OCI-LY7 (cell line): ENCODE data around the gene MRPS27. TPM values are rescaled to one million over a fixed set of nuclear protein-coding genes. Genes with fewer than 3 reads are reported as not detected.
A peak's percentile ranks its signal among the peaks of the same experiment; 100 is the strongest.

ENCODE experiments used
- BruUV-seq: library from RNA; stranded (reverse); fragments of 400-500 nt; replicated peaks from 2 replicates; lab custom pipeline; 2021; lab: Mats Ljungman, UMichigan
- CTCF ChIA-PET: fragments of 300-600 bp; sonication (Branson Sonifier 250); formaldehyde crosslinking; loops from one replicate; lab custom pipeline; 2022; ENCODE audit warnings: antibody characterized with exemption; ENCODE audit not compliant: unreplicated experiment; lab: Charles Lee
- POLR2A ChIA-PET: fragments of 300-600 bp; sonication (Branson Sonifier 250); formaldehyde crosslinking; loops from one replicate; lab custom pipeline; 2022; ENCODE audit warnings: antibody characterized with exemption; lab: Charles Lee
- DNase-seq: peaks from one replicate; pipeline ENCODE4 v3.0.0-alpha.2; 2015; ENCODE audit warnings: low spot score
- H2AFZ ChIP-seq: fragments of 200-600 bp; sonication (generic), shearing (Covaris generic); 2 replicates; pipeline ENCODE4 v1.6.1; 2014; ENCODE audit warnings: mild to moderate bottlenecking, antibody characterized with exemption, low read length, moderate library complexity
- H3K27ac ChIP-seq: fragments of 200-600 bp; sonication (generic); 2 replicates; pipeline ENCODE4 v1.5.1; 2014; ENCODE audit warnings: mixed run types, low read depth, mild to moderate bottlenecking, moderate library complexity, low read length, inconsistent platforms; ENCODE audit not compliant: poor library complexity, severe bottlenecking
- H3K36me3 ChIP-seq: fragments of 200-600 bp; sonication (generic); 2 replicates; pipeline ENCODE4 v1.6.1; 2014; ENCODE audit warnings: mild to moderate bottlenecking, antibody characterized with exemption, low read length, moderate library complexity, mixed read lengths; ENCODE audit not compliant: insufficient read depth
- H3K4me1 ChIP-seq: fragments of 200-600 bp; sonication (generic); 2 replicates; pipeline ENCODE4 v1.5.1; 2014; ENCODE audit warnings: mild to moderate bottlenecking, low read length; ENCODE audit not compliant: insufficient read depth, poor library complexity, severe bottlenecking
- H3K4me2 ChIP-seq: fragments of 200-600 bp; sonication (generic); 2 replicates; pipeline ENCODE4 v1.6.1; 2014; ENCODE audit warnings: mild to moderate bottlenecking, low read length
- H3K4me3 ChIP-seq: fragments of 200-600 bp; sonication (generic); 2 replicates; pipeline ENCODE4 v1.5.1; 2014; ENCODE audit warnings: mild to moderate bottlenecking, low read depth, low read length; ENCODE audit not compliant: poor library complexity, severe bottlenecking
- H3K79me2 ChIP-seq: fragments of 200-600 bp; sonication (generic); 2 replicates; pipeline ENCODE4 v1.6.1; 2016; ENCODE audit warnings: low read depth, mild to moderate bottlenecking, low read length, moderate library complexity, mixed read lengths; ENCODE audit not compliant: insufficient read depth
- H3K9me2 ChIP-seq: fragments of 200-600 bp; sonication (generic); 2 replicates; pipeline ENCODE4 v1.6.1; 2016; ENCODE audit warnings: mild to moderate bottlenecking, low read length, mixed read lengths; ENCODE audit not compliant: insufficient read depth
- H3K9me3 ChIP-seq: fragments of 200-600 bp; sonication (generic); 2 replicates; pipeline ENCODE4 v1.6.1; 2014; ENCODE audit warnings: mild to moderate bottlenecking, mixed run types, low read length, mixed read lengths
- H4K20me1 ChIP-seq: fragments of 200-600 bp; sonication (generic); 2 replicates; pipeline ENCODE4 v1.6.1; 2014; ENCODE audit warnings: mild to moderate bottlenecking, antibody characterized with exemption, low read length, moderate library complexity, mixed read lengths; ENCODE audit not compliant: insufficient read depth
- CTCF ChIP-seq: fragments of 200-600 bp; sonication (generic); conservative IDR thresholded peaks from 2 replicates; pipeline ENCODE4 v1.5.1; 2014; ENCODE audit warnings: mild to moderate bottlenecking, antibody characterized with exemption, low read length, moderate library complexity, mixed read lengths
- EZH2phosphoT487 ChIP-seq: fragments of 200-600 bp; sonication (generic); IDR thresholded peaks from 2 replicates; pipeline ENCODE4 v1.6.1; 2018; ENCODE audit warnings: low read depth, borderline replicate concordance, mild to moderate bottlenecking, mixed run types, antibody characterized with exemption, low read length, moderate library complexity, mixed read lengths
- intact Hi-C: fragments of 100-400 bp; cut with micrococcal nuclease; formaldehyde crosslinking; loops from one replicate; pipeline ENCODE4 v1.10.0; 2022; ENCODE audit not compliant: unreplicated experiment
- total RNA-seq, 2 experiments: library from RNA; depleted of rRNA in 1 of 2; stranded (reverse); fragments of >200 nt in 1 of 2; shearing (Covaris generic) in 1 of 2; gene quantifications; 2 replicates each; pipeline ENCODE4 v1.2.3, GENCODE V29; 2014 to 2022

MRPS27 gene
- total RNA-seq, 2 experiments from 2014 or later: 62.6 to 70.9 TPM

GRCh38 chr5:72290356-72291133 lies 29.5 kb downstream of the MRPS27 start:
- BruUV-seq: no TSS peak
- no peaks in the 10 kb centered on the region for H3K9me3 ChIP-seq
- peaks cover 90% of the 10 kb centered on the region for H3K4me1 ChIP-seq
- H3K79me2 ChIP-seq: peaks cover 47% of the 10 kb centered on the region; the same call in 1 of the 2 replicates
- ChIA-PET CTCF (no interaction called here), POLR2A (interaction anchor here (0.5 to 7.5 kb wide), 6 partner anchors 9 to 36 kb away, joined by 3 to 97 read pairs (median 4); no protein-coding TSS in a partner anchor)
- no peaks in the 10 kb centered on the region for H3K9me2 ChIP-seq
- TF ChIP-seq CTCF (no peak), EZH2phosphoT487 (no peak)
- intact Hi-C loops: no loop called here
- H4K20me1 ChIP-seq: no peaks in the 10 kb centered on the region
- peak overlapping the region; percentile 59 for H3K4me2 ChIP-seq
- peak; percentile 64 for DNase-seq
- H3K4me3 ChIP-seq: peak overlapping the region; percentile 17
- peak overlapping the region; percentile 86 for H3K27ac ChIP-seq
- H3K36me3 ChIP-seq: peaks cover 75% of the 10 kb centered on the region
- no peak overlapping the region for H2AFZ ChIP-seq

- TF ChIP-seq EZH2phosphoT487: no peak
- TF ChIP-seq CTCF: no peak
- no peak overlapping the region for H3K27ac ChIP-seq
- H2AFZ ChIP-seq: no peak overlapping the region
- H3K4me1 ChIP-seq: peaks cover 85% of the 10 kb centered on the region
- POLR2A ChIA-PET: interaction anchor here (1.5 to 7.5 kb wide), 2 partner anchors 10 to 17 kb away, joined by 6 to 97 read pairs; no protein-coding TSS in a partner anchor
- no peaks in the 10 kb centered on the region for H4K20me1 ChIP-seq
- H3K9me2 ChIP-seq: no peaks in the 10 kb centered on the region
- BruUV-seq: no TSS peak
- no peak overlapping the region for H3K4me2 ChIP-seq
- no peak for DNase-seq
- H3K36me3 ChIP-seq: peaks cover 74% of the 10 kb centered on the region
- intact Hi-C loops: no loop called here
- H3K9me3 ChIP-seq: no peaks in the 10 kb centered on the region
- no peak overlapping the region for H3K4me3 ChIP-seq
- CTCF ChIA-PET: no interaction called here
- peaks cover 30% of the 10 kb centered on the region; the same call in 1 of the 2 replicates for H3K79me2 ChIP-seq
Observed at GRCh38 chr5:72288924-72289323, 31.1 kb downstream of the MRPS27 start.

GRCh38 chr5:72286798-72287197 lies 33.2 kb downstream of the MRPS27 start:
- peaks cover 9% of the 10 kb centered on the region; the same call in 1 of the 2 replicates for H3K79me2 ChIP-seq
- H3K36me3 ChIP-seq: peaks cover 80% of the 10 kb centered on the region
- BruUV-seq: no TSS peak
- POLR2A ChIA-PET: no interaction called here
- intact Hi-C loops: no loop called here
- H3K4me1 ChIP-seq: peaks cover 64% of the 10 kb centered on the region
- H3K4me2 ChIP-seq: peak overlapping the region; percentile 10; the same call in 1 of the 2 replicates
- H2AFZ ChIP-seq: no peak overlapping the region
- no peaks in the 10 kb centered on the region for H4K20me1 ChIP-seq
- no peaks in the 10 kb centered on the region for H3K9me3 ChIP-seq
- no peaks in the 10 kb centered on the region for H3K9me2 ChIP-seq
- CTCF ChIA-PET: no interaction called here
- DNase-seq: no peak
- no peak overlapping the region for H3K4me3 ChIP-seq
- TF ChIP-seq CTCF: no peak
- TF ChIP-seq EZH2phosphoT487: no peak
- H3K27ac ChIP-seq: no peak overlapping the region
